NCI-H345 treated with DMSO at 0.1 percent for 48 hours (cell line): Measurements from ENCODE around the gene SFN.
"Not testable (repeated sequence)": the region's sequence is repeated elsewhere in the genome, so short reads cannot be mapped to it uniquely, and the experiment has no call there.

ENCODE experiments used
- DNase-seq: peaks from one replicate; lab custom pipeline; 2025; ENCODE audit not compliant: unreplicated experiment; lab: John Stamatoyannopoulos, UW

The SFN gene

DNA sequence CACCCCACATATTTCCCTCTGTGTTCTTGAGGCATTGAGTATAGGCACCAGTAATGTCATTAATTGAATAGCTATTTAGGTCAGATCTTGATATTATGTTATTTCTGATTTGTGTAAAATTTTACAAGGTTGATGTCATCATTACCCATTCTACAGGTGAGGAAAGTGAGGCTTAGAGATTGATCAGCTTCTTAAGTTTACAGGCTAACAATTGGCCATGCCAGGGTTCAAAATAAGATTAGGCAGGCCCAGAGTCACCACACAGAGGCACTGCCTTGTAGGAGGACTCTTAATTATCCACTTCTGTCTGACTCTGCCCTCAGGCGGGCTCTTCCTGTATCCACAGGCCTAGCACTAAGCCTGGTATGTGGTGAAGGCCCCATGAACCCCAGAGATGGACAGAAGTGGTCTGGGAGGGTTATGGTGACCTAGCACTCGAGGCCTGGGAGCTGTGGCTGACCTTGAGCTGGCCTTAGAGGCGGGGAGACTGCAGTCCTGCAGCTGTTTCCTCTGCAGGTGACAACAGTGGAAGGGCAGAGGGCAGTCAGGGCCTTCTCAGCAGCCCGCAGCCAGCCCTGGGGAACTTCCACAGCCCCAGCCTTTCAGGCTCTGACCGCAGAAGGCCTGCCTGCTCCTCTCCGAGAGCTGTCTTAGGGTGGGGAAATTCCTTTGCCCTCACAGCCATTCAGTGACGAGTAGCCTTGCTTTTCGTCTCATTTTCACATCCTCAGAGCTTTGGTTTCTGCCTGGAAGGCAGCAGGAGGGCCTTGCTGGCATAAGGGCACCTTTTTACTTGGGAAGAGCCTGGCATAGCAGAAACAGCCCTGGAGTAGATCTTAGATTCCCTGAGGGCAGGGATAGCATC, 24.2 kb upstream of the SFN start:
- no peak for DNase-seq

DNA sequence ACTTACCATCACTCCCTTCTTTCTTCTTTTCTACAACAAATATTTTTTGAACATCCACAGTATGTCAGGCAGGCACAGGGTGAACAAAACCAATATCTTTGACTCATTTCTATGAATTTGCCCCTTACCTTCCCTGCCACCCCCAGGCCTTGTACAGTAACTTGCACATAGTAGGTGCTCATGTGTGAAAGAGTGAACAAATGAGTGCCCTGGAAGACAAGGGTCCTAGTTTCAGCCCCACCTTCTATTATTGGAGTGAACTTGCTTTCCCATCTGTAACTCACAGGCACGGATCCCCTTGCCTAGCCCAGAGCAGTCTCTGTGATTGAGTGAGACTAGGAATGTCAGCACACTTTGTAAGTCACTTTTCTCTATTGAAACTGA, 23.6 kb upstream of the SFN start:
- no peak for DNase-seq

DNA sequence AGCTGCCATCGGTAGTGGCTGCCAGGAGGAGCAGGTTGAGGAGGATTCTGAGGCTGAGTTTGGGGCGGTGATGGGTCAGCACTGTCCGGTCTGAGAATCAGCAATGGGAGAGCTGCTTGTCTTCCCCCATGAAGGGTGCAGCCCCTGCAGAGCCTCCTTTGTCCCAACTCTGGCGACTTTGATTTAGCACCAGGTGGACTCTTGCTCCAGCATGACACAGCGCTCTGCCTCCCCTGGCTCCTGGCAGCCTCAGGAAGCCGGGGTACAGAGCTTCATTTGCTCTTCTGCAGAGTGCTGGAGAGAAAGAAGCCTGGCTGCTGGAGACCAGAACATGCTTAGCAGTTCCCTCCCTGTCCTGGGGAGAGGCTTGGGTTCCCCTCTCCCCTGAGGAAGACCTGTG, 23.2 kb upstream of the SFN start:
- no peak for DNase-seq

DNA sequence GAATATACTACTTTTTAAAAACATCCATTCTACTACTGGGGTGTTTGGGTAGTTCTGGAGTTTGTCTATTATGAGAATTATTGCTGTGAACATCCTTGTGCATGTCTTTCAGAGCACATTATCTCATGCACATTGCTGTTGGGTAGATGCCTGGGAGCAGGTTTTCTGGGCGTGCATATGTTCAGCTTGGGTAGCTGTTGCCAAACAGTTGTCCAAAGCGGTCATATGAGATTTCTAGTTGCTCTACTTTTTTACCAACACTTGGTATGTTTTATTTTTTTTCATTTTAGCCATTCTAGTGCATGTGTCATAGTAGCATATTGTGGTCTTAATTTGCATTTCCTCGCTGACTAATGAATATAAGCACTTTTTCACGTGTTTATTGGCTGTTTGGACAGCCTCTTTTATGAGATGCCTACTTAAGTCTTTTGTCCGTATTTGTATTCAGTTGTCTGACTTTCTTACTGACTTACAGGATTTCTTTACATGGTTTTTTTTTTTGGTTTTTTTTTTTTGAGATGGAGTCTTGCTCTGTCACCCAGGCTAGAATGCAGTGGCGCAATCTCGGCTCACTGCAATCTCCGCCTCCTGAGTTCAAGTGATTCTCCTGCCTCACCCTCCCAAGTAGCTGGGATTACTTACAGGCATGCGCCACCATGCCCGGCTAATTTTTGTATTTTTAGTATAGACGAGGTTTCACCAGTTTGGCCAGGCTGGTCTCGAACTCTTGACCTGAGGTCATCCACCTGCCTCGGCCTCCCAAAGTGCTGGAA, 18.3 kb upstream of the SFN start:
- no peak for DNase-seq

DNA sequence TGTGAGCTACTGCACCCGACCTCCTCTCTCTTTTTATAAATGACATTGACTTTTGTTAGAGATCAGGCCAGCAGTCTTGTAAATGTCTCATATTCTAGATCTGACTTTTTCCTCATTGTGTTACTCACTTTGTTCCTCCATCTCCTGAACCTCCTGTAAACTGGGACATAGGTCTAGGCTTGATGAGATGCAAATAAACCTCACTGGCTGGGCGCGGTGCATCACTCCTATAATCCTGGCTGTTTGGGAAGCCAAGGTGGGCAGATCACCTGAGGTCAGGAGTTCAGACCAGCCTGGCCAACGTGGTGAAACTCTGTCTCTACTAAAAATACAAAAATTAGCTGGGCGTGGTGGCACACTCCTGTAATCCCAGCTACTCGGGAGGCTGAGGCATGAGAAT, 15.1 kb upstream of the SFN start:
- DNase-seq = not testable (repeated sequence)

DNA sequence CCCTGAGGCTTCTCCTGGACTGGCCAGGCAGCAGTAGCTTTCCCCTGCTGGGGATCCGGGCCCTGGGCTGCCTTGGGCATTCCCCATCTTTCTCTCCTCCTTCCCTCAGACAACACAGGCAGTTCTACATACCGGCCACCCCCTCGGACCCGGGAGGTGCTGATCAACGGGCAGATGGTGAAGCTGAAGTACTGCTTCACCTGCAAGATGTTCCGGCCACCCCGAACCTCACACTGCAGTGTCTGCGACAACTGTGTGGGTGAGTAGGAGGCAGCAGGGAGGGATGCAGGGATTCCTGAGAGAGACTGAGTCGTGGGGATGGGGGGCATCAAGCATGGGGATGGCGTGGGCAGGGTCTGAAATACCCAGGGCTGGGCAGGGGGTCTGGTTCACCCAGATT, 14.4 kb upstream of the SFN start:
- no peak for DNase-seq

DNA sequence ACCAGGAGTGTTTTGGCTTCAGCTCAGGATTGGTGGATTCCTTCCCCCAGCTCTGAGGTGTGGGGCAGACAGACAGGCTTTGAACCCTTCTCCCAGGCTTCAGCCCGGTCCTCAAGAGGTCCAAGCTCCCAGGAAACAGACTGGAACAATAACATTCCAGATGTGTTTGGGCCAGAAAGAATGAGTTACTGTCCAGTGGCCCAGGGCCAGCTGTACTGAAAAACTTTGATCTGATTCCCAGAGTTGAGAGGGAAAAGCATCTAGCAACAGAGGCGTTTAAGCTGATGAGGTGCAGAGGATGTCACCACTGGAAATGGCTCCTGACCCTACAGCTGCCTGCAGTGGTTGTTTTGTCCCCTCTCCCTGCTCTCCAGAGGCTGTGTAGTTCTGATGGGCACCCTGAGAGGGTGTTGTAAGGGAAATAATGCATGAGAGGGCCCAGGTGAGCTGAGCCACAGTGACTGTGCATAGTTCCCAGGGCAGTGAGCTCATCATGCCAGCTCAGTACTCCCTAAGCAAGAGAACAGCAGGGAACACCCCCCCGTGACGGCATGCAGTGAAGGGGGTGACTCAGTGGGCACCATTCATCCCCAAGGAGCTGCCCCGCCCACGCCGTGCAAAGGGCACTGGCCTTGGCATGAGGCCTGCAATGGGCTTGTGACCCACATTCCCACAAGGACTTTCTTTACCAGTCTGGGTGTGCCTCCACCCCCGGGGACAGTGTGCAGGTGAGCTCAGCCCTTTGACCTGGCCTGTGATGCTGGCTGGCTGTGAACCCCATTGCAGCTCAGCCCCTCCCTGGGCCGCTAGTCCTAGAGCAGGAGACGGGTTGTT, 13.8 kb upstream of the SFN start:
- DNase-seq = no peak

DNA sequence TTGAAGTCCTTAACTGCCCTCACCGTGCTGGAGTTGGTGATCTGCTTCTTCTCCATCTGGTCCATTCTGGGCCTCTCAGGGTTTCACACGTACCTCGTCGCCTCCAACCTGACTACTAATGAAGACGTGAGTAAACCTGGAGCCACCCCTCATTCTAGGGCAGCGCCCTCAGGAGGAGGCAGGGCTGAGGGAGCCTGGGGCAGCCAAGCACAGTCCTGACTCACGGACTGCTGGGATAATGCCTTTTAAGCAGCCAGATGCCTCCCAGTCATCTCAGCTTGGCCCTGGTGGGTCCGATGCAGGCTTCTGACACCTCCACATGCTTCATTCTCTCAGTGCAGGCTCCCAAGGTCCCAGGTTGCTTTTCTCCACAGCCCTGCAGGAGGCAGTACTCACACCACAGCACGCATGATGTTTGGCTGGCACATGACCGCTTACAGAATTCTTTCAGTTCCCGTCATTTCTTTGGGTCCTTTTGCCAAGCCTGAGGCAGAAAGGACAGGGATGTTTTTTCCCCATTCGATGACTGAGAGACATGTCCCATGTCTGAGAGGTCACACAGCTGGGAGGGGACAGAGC, 11.8 kb upstream of the SFN start:
- no peak for DNase-seq

DNA sequence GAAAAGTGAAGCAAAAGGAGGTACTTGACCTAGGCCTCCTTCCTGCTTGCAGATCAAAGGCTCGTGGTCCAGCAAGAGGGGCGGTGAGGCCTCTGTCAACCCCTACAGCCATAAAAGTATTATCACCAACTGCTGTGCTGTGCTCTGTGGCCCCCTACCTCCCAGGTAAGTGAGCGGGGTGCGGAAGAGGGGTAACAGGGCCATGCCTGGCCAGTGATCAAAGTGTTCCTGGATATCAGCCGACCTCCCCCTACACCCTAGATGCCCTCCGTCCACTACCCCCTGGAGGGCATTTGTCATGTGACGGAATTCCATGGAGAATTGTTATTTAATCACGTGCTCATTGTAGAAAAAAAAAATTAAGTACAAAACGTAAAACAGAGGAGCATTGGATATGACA, 10.2 kb upstream of the SFN start:
- no peak for DNase-seq

DNA sequence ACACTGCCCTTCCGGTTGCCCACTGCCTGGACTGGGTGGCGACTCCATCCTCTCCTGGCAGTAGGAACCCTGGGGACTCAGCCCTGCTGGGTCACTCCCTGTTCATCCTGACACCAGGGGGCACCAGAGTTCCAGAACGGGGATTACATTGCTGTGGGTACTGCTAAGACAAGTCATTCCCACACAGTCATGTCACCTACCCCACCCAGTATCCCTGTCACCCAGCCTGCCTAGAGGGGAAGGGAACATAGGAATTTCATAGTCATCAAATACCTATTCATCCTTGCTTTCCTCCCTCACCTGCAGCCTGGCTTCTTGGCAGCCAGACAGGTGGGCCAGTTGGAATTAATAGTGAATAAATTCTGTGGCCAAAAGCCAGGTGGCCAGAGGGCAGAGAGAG, 9.8 kb upstream of the SFN start:
- DNase-seq = peak; percentile 65

DNA sequence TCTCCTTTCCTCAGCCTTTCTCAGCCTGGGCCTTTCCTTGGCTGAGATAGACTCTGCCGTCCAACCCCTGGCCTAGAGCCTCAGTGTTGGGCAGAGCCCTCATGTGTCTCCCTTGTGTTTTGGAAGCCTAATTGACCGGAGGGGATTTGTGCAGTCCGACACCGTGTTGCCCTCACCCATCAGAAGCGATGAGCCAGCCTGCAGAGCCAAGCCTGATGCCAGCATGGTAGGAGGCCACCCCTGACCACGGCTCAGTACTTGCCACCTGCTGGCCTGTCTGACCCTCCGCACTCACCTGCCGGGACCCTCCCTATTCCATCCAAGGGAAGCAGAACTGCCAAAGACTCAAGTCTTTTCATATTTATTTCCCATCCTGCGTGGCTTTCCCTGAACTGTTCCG, 9.3 kb upstream of the SFN start:
- no peak for DNase-seq

DNA sequence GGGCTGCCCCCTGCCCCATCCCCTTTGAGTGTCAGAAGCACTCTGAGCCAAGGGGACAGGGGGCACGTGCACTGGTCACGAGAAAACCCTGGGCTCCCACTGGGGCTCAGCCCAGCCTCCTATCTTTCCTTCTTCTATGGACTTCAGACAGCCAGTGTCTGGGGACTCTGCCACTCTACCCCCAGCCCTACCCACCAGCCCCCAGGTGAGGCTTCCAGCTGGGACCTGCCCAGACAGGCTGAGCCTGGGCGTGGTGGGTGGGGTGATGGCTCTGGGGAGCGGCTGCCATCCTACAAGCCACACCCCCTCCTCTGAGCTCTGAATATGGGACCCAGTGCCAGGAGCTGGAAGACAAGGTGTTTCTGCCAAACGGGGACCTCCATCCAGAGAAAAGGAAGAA, 8.0 kb upstream of the SFN start:
- DNase-seq = no peak

DNA sequence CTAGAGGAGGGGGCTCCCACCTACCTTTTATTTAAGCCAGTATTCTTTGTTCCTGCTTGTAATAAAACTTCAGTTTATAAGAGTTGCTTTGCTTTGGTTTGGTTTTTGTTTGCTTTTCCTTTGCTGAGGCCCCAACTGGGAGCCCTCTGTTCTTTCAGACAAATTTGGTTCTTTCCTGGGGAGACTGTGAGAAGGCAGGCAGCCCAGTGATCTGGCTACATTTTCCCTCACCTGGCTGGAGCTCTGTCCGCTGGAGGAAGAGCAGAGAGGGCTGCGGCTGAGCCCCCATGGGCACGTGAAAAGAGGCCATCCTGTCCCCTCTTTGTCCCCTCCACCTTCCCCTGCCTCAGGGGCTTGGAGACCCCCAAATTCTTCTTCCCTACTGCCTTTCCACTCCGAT, 7.3 kb upstream of the SFN start:
- no peak for DNase-seq

DNA sequence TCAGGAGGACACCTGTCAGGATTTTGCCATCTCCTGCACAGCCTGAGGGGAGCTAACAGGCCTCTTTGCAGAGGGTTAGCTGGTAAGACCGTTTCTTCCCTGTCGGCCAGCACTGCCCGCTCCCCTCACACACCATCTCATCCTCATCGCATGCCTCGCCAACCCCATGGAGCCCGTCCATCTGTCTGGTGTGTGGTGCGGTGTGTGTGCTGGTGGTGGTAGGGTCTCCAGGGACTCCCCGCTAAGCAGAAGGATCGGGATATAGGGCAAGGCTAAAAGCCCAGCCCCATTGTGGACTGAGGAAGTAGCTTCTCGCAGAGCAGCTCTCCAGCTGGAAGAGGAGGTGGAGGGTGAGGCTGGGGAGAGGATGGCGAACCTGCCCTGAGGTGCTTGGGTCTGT, 6.8 kb upstream of the SFN start:
- no peak for DNase-seq

DNA sequence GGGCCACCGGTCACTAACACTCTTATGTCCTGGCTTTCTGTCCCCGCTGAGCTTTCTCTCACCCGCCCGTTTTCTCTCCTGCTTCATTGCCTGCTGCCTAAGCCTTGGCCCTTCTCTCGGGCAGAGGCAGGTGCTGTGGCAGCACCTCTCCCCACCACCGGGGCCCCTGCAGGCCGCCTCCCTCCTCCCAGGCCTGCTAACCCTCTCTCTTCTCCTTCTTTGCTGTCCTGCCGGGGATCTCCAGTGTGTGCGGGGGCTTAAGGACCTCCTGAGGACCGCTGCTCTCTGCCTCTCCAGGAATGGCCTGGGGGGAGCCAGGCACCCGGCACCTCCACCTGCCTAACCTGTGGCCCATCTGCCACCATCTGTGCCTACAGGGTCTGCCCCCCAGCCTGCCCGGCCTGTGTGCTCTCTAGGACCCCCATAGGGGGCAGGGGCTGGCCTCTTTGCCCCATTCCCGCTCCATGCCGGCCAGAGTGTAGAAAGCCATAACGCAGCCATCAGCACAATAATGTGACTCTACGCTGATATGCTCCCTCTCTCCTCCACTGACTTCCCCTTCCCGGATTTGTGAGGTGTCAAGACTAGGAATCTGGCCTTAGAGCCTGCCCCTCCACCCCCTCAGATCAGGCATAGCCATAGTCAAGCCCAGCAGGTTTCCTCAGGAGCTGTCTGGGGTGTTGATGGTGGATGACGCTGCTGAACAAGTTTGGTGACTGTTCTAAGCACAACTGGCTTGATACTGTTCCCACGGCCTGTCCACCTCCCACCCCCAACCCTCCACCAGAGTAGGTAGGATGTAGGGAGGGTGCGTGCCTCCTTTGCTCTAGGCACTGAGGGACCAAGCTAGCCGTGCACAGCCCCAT, 6.1 kb upstream of the SFN start:
- DNase-seq = no peak

DNA sequence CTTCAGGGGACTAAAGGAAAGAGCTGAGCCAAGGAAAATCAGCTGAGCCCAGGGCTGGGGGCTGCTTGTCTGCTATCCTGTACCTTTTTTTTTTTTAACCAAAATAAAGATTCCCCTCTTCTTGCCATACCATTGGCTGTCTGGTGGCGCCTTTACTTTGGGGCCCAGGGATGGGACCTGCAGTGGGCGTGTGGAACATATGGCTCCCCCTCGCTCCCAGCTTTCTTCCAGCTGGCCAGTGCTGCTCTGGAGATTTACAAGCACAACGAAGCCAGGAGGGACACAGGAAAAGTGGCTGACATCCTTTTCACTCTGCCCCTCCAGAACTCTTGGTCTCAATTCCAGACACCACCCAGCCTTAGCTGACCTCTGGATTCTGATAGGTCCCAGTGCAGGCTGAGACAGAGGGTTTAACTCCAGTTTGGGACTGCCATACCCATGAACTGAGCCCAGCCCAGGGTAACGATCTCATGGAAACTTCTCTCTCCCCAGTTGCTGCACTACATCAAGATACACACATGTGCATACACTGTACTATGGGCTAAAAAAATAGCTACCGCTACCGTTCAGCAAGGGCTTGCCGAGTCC, 5.4 kb upstream of the SFN start:
- DNase-seq = no peak

DNA sequence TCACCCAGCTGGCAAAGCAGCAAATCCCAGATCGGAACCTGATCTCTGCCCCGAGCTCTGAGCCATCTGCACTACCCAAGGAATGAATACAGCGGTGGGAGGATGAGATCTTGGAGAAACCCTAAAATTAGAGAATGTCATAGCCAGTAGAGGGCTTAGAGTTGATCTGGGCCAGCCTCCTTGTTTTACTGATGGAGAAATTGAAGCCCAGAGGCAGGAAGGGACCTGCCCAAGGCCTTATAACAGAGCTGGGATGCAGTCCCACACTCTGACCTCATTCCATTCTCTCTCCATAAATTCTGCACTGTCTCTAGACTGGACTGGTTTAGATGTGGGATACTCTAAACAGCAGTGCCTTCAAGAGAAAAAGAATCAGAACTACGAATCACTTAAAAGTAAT, 4.8 kb upstream of the SFN start:
- DNase-seq = no peak

DNA sequence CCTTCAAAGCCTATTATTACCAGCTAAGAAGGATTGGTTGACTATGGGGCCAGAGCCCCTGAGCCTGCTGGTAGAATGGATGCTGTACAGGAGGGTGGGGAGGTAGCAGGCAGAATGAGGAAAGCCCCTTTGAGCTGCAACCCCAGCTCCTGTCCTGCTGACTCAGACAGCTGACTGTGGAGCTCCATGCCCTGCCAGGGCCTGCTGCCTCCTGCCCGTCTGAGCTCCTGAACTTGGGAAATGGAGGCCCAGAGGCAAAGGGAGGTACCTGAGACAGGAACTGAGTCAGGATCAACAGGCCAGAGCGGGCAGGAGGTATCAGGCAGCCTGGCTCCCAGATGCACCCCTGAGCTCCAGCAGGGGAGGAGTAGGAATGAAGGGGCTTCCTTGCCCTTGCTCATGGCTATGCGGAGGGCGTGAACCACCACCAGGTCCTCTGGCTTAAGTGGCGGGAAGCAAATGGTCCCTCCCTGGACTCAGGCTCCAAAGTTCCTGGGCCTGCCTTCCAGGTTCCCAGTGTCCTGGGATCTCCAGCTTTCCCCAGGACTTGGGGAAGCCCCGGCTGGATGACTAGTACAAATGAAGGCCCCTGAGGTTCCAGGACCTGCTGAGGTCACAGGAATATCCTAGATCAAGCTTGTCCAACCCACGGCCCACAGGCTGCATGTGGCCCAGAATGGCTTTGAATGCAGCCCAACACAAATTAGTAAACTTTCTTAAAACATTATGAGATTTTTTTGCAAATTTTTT, 3.9 kb upstream of the SFN start:
- no peak for DNase-seq

DNA sequence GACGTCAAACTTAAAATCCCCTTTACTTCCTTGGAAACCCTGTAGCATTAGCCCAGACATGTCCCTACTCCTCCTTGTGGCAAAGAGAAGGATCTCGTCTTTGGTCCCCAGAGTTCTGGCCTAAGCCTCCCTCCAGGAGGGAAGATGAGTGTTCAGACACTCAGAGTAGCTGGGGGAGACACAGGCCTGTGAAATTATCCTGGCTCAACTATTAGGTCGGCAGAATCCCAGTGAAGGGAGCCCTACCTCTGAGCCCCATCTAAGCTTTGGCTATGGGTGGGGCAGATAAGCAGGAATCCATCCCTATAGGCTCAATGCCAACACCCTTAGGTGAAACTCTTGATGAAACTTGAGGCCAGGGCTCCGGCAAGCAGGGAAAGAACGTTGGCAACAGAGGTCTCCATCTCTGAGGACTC, 1.7 kb upstream of the SFN start:
- no peak for DNase-seq
